Measurements from ENCODE around the gene ADAM12. TPM values are rescaled to one million over a fixed set of nuclear protein-coding genes. Genes with fewer than 3 reads are reported as not detected.

Gene ADAM12
- total and polyA plus RNA-seq, 2 donors (not counting 3 experiments of a cell fraction or from before 2014, with no cell fraction given): 0.22 to 0.33 TPM

DNA sequence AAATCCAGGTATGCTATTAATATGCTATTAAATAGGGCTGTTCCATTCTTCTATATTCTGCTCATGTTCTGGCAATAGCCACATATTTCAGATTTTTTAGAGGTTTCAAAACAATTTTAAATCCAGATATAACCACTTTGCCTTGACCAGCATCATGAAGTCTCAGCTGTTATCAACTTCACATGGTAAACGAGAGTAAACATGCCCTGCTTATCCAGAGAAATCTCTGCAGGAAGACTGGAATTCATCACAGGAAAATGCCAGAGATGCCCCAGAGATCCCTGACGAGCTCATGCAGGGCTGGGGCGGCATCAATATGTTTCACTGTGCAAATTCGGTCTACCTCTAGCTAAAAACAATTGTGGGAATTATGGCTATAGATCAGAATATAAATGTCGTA lies 365.4 kb downstream of the ADAM12 start:
- CTCF ChIA-PET: no interaction called here

More for the DNA sequence above, 365.4 kb downstream of the ADAM12 start:
- no peaks in the 10 kb centered on the region for H3K9me1 ChIP-seq (replicated peaks; ENCODE audit: control insufficient read depth, extremely low read depth, insufficient read depth, low read length)
- H3K4me2 ChIP-seq (ENCODE audit: insufficient read depth, low read length): no peak overlapping the region
- intact Hi-C loops (cut with micrococcal nuclease) (no loop called here), dilution Hi-C loops (cut with MboI; ENCODE audit: extremely low pct_ligation_motif_present, low sequenced_read_pairs) (no loop called here)
- H3K36me3 ChIP-seq (ENCODE audit: control insufficient read depth in 2 of 2, extremely low read depth in 1 of 2, insufficient read depth in 2 of 2, low read length in 2 of 2): no peaks in the 10 kb centered on the region
- no peaks in the 10 kb centered on the region for H3K9me3 ChIP-seq (replicated peaks; ENCODE audit: control insufficient read depth, insufficient read depth, low read length)
- no peak for TF ChIP-seq MYC (IDR thresholded peaks at IDR 0.05; ENCODE audit: low read depth, low read length)
- no peak for TF ChIP-seq EZH2 (IDR thresholded peaks at IDR 0.05; ENCODE audit: borderline replicate concordance, low read depth, low read length, severe bottlenecking)
- no peak for TF ChIP-seq GATA2 (IDR thresholded peaks at IDR 0.05; ENCODE audit: insufficient read depth, insufficient read length, low read depth, low read length)
- no peak for TF ChIP-seq JUN (IDR thresholded peaks at IDR 0.05; ENCODE audit: borderline replicate concordance, insufficient read depth, insufficient read length, low read depth)
- TF ChIP-seq POLR2AphosphoS5 (IDR thresholded peaks at IDR 0.05; ENCODE audit: insufficient read depth, low read depth, low read length): no peak
- TF ChIP-seq, protein P1, sequence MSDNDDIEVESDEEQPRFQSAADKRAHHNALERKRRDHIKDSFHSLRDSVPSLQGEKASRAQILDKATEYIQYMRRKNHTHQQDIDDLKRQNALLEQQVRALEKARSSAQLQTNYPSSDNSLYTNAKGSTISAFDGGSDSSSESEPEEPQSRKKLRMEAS (IDR thresholded peaks at IDR 0.05; ENCODE audit: insufficient read depth, insufficient read length): no peak
- TF ChIP-seq FOS (IDR thresholded peaks at IDR 0.05; ENCODE audit: borderline replicate concordance, insufficient read depth, low read length): no peak
- no peak for TF ChIP-seq POLR2A (IDR thresholded peaks at IDR 0.05; ENCODE audit: low read depth, low read length)
- TF ChIP-seq, protein P2, sequence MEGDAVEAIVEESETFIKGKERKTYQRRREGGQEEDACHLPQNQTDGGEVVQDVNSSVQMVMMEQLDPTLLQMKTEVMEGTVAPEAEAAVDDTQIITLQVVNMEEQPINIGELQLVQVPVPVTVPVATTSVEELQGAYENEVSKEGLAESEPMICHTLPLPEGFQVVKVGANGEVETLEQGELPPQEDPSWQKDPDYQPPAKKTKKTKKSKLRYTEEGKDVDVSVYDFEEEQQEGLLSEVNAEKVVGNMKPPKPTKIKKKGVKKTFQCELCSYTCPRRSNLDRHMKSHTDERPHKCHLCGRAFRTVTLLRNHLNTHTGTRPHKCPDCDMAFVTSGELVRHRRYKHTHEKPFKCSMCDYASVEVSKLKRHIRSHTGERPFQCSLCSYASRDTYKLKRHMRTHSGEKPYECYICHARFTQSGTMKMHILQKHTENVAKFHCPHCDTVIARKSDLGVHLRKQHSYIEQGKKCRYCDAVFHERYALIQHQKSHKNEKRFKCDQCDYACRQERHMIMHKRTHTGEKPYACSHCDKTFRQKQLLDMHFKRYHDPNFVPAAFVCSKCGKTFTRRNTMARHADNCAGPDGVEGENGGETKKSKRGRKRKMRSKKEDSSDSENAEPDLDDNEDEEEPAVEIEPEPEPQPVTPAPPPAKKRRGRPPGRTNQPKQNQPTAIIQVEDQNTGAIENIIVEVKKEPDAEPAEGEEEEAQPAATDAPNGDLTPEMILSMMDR (IDR thresholded peaks at IDR 0.05; ENCODE audit: extremely low read depth in 1 of 2, insufficient read depth in 1 of 2, low read depth in 1 of 2, low read length in 2 of 2): no peak
- FAIRE-seq: no peak
- no TSS peak for BruUV-seq (replicated peaks)
- H3K4me3 ChIP-seq (replicated peaks in 1 of 3; ENCODE audit: insufficient read depth in 1 of 3, low read depth in 1 of 3, low read length in 3 of 3): no peak overlapping the region
- H3K27me3 ChIP-seq (ENCODE audit: control insufficient read depth in 2 of 2, insufficient read depth in 2 of 2, low read length in 2 of 2): no peaks in the 10 kb centered on the region
- no peak overlapping the region for H3K27ac ChIP-seq (ENCODE audit: insufficient read depth, low read depth, low read length)
- DNase-seq (ENCODE audit: low read depth, low spot score): no peak
- no peak overlapping the region for H2AFZ ChIP-seq (ENCODE audit: low read depth, low read length)
- H3K4me1 ChIP-seq (ENCODE audit: control insufficient read depth, extremely low read depth, insufficient read depth, low read length): no peaks in the 10 kb centered on the region
- H3K9ac ChIP-seq (replicated peaks; ENCODE audit: extremely low read depth, insufficient read depth, low read length): no peak overlapping the region
- no peaks in the 10 kb centered on the region for H3K79me2 ChIP-seq (ENCODE audit: control insufficient read depth, insufficient read depth, low read length)
- H4K20me1 ChIP-seq (replicated peaks; ENCODE audit: control insufficient read depth, extremely low read depth, insufficient read depth, low read length): no peaks in the 10 kb centered on the region
- POLR2A ChIA-PET: no interaction called here
